Measurements from ENCODE around the gene CENPN. TPM values are rescaled to one million over a fixed set of nuclear protein-coding genes. Genes with fewer than 3 reads are reported as not detected.

Gene CENPN
- total and polyA plus RNA-seq, 2 of the 8 experiments (the other 6 are each of a cell fraction or from before 2014, with no cell fraction given) = 32.8 to 67.0 TPM

DNA sequence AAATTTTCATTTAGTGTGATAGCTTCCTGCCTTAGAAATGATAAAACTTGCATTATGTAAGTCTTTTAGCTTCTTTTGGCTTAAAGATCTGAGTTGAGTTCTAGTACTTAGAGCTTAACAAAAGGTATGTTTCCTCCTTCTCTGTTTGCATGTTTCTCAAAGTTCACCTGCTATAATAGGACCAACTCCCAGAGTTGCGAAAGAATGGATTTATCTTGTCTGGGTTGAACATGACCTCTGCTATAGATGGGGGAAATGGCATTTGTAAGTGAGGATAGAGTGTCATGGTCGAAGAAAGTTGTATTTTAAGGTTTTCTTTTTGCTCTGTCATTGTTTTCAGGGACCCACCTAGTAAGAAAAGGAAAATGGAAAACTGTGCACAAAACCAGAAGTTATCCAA is 35.8 kb downstream of the CENPN start:
- Histone ChIP-seq H3K27me3 (replicated peaks in 1 of 4; ENCODE audit: control insufficient read depth in 3 of 4, extremely low read depth in 1 of 4, insufficient read depth in 3 of 4, low read length in 3 of 4) (no peaks in the 10 kb centered on the region), H3K79me1 (ENCODE audit: low read depth, low read length) (peaks cover 3% of the 10 kb centered on the region; the same call in 1 of the 2 replicates), H3K79me2 (ENCODE audit: control insufficient read depth in 1 of 2, insufficient read depth in 2 of 2, low read length in 2 of 2) (peaks cover 0 to 31% of the 10 kb centered on the region in 2 experiments; a peak in 2 of 4 replicates), H3K23ac (ENCODE audit: insufficient read length) (no peak overlapping the region), H3K9ac (replicated peaks in 1 of 4; ENCODE audit: extremely low read depth in 1 of 4, low read depth in 3 of 4, low read length in 3 of 4) (no peak overlapping the region), H3K36me3 (ENCODE audit: control insufficient read depth in 2 of 4, insufficient read depth in 4 of 4, low read length in 3 of 4) (peaks cover 14 to 61% (median 45%) of the 10 kb centered on the region in 4 experiments), H2BK120ac (replicated peaks; ENCODE audit: low read depth, low read length) (no peak overlapping the region), H3K14ac (ENCODE audit: insufficient read length) (no peak overlapping the region), H3K4me2 (ENCODE audit: insufficient read depth in 1 of 2, low read depth in 2 of 2, low read length in 2 of 2) (no peak overlapping the region), H4K20me1 (replicated peaks in 1 of 2; ENCODE audit: control insufficient read depth in 1 of 2, insufficient read depth in 2 of 2, low read length in 2 of 2) (peaks cover 2 to 8% of the 10 kb centered on the region in 2 experiments), H3K4ac (replicated peaks; ENCODE audit: insufficient read length, low read depth, low read length) (no peak overlapping the region), H4K5ac (ENCODE audit: insufficient read length, low read depth, low read length) (no peak overlapping the region), H3K18ac (ENCODE audit: extremely low read depth, low read length) (no peak overlapping the region), H2BK15ac (ENCODE audit: low read length) (no peak overlapping the region), H3K23me2 (ENCODE audit: low read depth, low read length) (no peaks in the 10 kb centered on the region; the same call in 1 of the 2 replicates), H3K4me3 (ENCODE audit: extremely low read depth in 1 of 4, insufficient read depth in 2 of 4, low read depth in 3 of 4, low read length in 4 of 4) (no peak overlapping the region), H2AK5ac (ENCODE audit: low read depth, low read length) (no peak overlapping the region), H2BK5ac (ENCODE audit: low read depth, low read length) (no peak overlapping the region), H3K27ac (ENCODE audit: low read depth, low read length) (no peak overlapping the region), H2BK20ac (ENCODE audit: low read length) (no peak overlapping the region), H4K91ac (replicated peaks; ENCODE audit: insufficient read length, low read length) (no peak overlapping the region), H3K9me3 (ENCODE audit: insufficient read depth in 2 of 2, low read depth in 1 of 2, low read length in 1 of 2) (no peaks in the 10 kb centered on the region), H2AFZ (ENCODE audit: low read length) (no peak overlapping the region), H4K8ac (ENCODE audit: extremely low read depth, insufficient read depth, low read length) (no peak overlapping the region), H2BK12ac (ENCODE audit: low read depth, low read length) (no peak overlapping the region), H3K56ac (replicated peaks; ENCODE audit: insufficient read length, low read depth, low read length) (no peak overlapping the region), H3K4me1 (replicated peaks in 1 of 4; ENCODE audit: control insufficient read depth in 3 of 4, insufficient read depth in 4 of 4, low read length in 3 of 4) (no peaks in the 10 kb centered on the region)
- ChIA-PET CTCF (ENCODE audit: partially characterized antibody) (interaction anchor here (0.7 kb wide), 1 partner anchor 46 kb away, joined by 3 read pairs; no protein-coding TSS in a partner anchor), POLR2A (ENCODE audit: partially characterized antibody) (interaction anchor here (2.1 kb wide), 1 partner anchor 31 kb away, joined by 5 read pairs; no protein-coding TSS in a partner anchor)
- DNase-seq (ENCODE audit: low read depth in 1 of 2, low spot score in 2 of 2) (no peak), FAIRE-seq (no peak)
- WGBS, 2 experiments (ENCODE audit: extremely low coverage in 1 of 2, insufficient coverage in 1 of 2, insufficient read length in 1 of 2, insufficient replicate concordance in 2 of 2, low coverage in 1 of 2, low lambda C conversion rate in 2 of 2, missing lambda C conversion rate in 1 of 2) = 88% methylated on average over 2 of the region's 2 CpGs; no CpG with 5 or more reads in 1 of the 2 experiments
- TF ChIP-seq, protein P1, sequence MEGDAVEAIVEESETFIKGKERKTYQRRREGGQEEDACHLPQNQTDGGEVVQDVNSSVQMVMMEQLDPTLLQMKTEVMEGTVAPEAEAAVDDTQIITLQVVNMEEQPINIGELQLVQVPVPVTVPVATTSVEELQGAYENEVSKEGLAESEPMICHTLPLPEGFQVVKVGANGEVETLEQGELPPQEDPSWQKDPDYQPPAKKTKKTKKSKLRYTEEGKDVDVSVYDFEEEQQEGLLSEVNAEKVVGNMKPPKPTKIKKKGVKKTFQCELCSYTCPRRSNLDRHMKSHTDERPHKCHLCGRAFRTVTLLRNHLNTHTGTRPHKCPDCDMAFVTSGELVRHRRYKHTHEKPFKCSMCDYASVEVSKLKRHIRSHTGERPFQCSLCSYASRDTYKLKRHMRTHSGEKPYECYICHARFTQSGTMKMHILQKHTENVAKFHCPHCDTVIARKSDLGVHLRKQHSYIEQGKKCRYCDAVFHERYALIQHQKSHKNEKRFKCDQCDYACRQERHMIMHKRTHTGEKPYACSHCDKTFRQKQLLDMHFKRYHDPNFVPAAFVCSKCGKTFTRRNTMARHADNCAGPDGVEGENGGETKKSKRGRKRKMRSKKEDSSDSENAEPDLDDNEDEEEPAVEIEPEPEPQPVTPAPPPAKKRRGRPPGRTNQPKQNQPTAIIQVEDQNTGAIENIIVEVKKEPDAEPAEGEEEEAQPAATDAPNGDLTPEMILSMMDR (IDR thresholded peaks at IDR 0.05; ENCODE audit: control extremely low read depth in 1 of 3, insufficient read depth in 1 of 3, low read depth in 1 of 3, low read length in 3 of 3) = no peak
- TF ChIP-seq POU5F1 (IDR thresholded peaks at IDR 0.05; ENCODE audit: low read depth, low read length) = no peak
